ENCODE results near the gene GFER.
A peak's percentile ranks its signal among the peaks of the same experiment; 100 is the strongest.
"Not testable (repeated sequence)": the region's sequence is repeated elsewhere in the genome, so short reads cannot be mapped to it uniquely, and the experiment has no call there.

The GFER gene

GRCh38 chr16:1983544-1984346 lies at the start of gene GFER:
Gene GFER (plus strand): TSS chr16:1984193. CDS start chr16:1984219, 26 bp downstream.
- DNase-seq (ENCODE audit: low read depth, low spot score), result peak; percentile 97

- DNase-seq (ENCODE audit: low read depth, low spot score), result no peak
These were observed 47.0 kb upstream of the GFER start for GRCh38 chr16:1936945-1937479.

DNA sequence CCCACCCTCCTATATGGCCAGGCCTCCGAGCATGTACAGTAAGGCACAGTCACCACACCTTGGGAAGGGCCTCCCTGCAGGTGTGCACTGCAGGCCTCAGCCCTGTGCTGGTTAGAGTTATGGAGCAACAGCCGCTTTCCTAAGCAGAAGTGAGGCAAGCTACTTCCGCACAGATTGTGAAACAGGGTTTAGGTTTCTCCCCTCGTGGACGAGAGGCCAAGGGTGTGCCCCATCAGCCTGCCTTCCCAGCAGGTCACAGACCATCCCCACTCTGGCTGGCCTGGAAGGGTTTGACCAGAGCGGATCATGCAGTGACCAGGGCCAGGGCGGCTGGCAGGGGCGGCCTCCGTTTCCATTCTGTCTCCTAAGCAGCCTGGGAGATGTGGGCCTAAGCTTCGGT lies 45.7 kb upstream of the GFER start:
- DNase-seq (ENCODE audit: low read depth, low spot score), result no peak

DNA sequence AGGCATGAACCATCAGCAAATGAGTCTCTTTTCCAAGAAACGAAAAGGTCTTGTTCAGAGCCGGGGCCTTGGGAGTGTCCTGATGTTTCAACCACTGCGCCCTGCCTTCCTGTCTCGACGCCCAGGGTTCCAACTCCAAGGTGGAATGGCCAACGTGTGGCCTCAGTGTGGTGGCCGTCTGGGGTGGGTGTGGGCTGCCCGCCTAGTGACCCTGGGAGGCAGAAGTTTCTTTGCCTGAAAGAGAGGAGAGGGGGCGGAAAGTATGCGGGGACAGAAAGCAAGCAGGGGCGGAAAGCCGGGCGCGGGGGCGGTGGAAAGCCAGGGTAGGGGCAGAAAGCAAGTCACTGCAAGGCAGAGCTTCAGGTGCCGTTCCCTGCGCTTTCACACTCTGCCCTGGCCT lies 45.1 kb upstream of the GFER start:
- DNase-seq (ENCODE audit: low read depth, low spot score), result no peak

DNA sequence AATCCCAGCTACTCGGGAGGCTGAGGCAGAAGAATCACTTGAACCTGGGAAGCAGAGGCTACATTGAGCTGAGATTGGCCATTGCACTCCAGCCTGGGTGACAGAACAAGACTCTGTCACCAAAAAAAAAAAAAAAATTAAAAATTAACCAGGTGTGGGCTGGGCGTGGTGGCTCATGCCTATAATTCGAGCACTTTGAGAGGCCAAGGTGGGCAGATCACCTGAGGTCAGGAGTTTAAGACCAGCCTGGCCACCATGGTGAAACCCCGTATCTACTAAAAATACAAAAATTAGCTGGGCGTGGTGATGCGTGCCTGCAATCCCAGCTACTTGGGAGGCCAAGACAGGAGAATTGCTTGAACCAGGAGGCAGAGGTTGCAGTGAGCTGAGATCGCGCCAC lies 44.2 kb upstream of the GFER start:
- DNase-seq (ENCODE audit: low read depth, low spot score), result not testable (repeated sequence)

DNA sequence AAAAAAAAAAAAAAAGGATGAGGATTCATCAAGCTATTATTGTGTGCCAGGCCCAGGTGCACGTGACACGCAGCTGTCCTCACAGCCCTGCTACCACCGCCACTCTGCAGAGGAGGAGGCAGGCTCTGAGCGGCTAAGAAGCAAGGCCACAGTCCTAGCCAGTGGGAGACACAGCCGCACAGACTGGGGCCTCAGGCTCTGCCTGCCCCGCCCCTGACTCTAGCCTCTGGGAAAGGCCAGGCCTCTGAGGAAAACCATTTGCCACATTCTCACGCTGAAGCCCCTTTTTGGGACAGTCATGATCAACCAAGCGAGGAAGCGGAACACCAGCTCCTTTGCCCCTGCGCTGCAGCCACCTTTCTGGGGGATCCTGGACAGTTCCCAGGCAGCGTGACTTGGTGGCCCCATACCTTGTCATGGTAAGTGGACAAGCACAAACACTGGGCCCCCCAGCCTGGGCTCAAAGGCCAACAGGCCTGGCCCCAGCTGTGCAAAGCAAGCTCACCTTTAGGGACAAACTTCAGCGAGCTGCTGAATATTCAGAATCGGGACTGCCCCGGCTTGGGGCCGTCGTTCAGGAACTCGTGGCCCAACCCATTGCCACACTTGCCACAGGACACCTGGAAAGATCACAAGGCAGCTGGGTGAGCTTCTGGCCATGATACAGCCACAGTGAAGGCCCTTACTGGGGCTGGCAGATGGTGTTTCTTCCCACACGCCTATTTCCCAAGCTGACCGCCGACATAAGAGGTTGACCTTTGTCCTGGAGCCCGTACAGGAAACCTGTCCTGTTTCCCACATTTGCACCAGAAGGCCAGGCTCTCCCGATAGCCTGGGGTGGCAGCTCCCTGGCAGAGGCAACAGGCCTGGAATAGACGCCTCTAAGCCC lies 43.5 kb upstream of the GFER start:
- no peak for DNase-seq (ENCODE audit: low read depth, low spot score)

DNA sequence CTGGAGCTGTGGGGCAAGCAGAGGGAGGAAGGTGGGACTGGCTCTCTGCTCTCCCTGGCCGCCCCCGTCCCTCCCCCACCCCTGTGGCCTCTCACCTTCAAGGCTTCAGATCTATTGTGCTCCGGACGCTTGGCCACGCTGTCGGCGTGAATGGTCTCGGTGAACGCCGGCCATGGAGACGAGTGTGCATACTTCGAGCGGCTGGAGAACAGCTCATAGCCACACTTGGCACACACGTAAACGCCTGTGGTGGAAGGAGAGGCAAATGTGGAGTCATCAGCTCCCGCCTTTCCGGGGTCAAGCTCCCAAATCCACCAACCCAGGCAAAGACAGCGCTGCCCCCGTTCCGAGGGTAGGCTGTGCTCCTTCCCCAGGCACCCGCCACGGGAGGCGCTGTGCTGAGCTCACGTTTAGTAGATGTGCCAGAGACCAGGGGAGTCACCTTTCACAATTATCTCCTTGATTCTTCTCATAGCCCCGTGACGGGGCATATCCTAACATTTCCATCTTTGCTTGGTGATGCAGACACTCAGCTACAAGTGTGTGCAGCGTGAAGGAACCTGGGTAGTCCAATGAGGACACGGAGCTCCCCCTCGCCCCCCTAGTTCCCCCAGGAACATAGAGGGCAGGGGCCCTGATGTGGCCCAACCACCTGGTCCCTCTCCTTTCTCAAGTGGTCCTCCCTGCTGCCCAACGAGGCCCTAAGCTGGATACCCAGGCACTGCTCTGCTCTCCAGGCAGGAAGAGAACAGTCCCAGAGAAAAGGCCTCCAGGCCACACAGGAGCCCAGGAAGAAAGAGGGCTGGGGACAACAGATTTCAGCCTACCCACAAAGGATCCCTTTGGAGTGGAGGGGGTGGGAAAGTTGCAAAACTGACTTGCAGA lies 42.6 kb upstream of the GFER start:
- peak; percentile 87 for DNase-seq (ENCODE audit: low read depth, low spot score)

DNA sequence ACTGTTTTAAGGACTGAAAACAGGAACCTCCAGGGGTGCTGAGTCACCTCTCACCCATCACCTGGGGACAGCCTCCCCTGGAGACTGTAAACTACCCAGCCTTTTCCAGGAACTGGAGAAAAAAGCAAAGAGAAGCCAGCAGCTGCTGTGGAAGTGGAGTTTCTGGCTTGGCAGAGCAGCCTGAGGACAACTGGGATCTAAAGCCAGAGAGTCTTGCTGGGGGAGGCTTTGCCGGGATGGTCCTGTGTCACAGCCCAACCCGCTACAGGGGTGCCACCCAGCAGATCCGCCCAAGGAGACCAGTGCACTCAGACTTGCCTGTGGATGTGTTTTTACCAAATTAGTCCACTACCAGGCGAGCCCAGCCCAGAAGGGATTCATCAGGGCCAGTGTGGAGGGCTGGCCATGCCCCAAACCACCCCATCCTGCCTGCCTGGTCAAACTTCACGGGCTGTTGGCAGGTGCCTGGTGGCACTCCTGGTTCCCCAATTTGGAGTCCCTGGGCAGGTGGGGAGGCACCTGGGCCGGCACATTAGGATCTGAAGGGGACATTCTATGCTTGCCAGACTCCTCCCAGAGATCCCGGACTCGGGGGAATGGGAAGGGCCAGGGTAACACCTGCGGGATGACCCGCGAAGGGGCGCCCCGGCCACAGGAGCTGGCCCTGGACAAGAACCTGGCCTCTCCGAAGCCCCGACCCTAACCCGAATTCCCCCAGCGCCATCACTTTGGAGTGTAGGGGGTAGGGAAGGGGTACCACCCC lies 41.8 kb upstream of the GFER start:
- peak; percentile 38 for DNase-seq (ENCODE audit: low read depth, low spot score)

GRCh38 chr16:1942810-1943726 lies 40.9 kb upstream of the GFER start, which contains the start of gene MSRB1:
Gene MSRB1 (minus strand): TSS chr16:1943199. CDS start chr16:1943156, 43 bp downstream.
- DNase-seq (ENCODE audit: low read depth, low spot score), result peak; percentile 100

DNA sequence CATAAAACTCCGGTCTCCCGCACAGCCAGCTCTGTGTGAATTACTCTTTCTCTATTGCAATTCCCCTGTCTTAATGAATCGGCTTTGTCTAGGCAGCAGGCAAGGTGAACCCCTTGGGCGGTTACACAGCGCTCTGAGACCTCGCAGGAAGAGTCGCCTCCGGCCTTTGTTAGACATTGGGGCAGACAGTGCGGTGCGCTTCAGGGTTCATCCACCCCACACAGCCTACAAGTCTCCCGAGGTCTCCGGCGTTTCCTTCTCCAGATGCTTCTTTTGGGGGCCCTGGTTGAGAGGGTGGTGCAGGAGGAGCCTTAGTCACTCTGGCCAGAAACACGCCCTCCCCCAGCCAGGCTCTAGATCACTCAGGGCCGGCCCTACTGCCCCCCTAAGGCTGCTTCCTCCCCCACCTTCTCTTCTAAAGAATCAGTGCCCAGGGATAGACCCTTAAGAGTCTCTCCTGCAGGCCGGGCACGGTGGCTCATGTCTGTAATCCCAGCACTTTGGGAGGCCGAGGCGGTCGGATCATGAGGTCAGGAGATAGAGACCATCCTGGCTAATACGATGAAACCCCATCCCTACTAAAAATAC lies 39.3 kb upstream of the GFER start:
- DNase-seq (ENCODE audit: low read depth, low spot score), result no peak

GRCh38 chr16:1945559-1946391 lies 38.2 kb upstream of the GFER start:
- DNase-seq (ENCODE audit: low read depth, low spot score), result no peak

DNA sequence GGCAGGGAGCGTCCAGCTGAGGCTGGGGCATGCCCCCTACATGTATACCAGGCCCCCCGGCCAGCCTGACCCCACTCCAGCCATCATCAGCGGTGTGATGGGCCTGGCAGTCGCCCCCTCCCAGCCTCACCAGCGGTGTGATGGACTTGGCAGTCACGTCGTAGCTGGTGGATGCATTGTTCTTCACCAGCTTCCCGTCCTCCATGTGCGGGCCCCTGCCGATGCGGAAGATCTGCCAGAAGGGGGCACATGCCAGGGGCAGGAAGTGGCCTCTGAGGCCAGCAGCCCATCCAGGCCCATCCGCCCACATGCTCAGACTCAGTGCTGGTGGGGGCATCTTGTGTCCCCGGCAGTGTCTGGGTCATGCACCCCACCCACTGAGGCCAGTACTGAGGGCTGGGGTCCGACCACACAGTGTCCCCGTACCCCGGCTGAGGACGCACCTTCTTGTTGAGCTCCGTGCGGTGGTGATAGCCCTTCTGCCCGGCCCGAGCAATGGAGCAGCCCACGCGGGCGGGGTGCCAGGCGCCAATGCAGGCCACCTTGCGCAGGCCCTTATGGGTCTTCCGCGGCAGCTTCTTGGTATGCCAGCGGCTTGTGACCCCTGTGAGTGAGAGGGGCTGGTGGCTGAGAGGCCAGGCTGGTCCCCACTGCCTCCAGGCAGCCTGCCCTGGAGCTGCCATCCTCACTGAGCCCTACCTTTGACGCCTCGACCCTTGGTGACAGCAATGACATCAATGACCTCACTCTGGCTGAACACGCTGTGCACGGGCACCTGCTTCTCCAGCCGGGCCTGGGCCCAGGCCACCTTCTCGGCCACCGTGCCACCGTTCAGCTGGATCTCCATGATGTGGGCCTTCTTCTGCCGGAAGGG lies 37.3 kb upstream of the GFER start:
- DNase-seq (ENCODE audit: low read depth, low spot score), result no peak

- DNase-seq (ENCODE audit: low read depth, low spot score), result no peak
These were observed 36.7 kb upstream of the GFER start for GRCh38 chr16:1947369-1947670.

- no peak for DNase-seq (ENCODE audit: low read depth, low spot score)
These were observed 34.5 kb upstream of the GFER start for GRCh38 chr16:1949507-1949906.

DNA sequence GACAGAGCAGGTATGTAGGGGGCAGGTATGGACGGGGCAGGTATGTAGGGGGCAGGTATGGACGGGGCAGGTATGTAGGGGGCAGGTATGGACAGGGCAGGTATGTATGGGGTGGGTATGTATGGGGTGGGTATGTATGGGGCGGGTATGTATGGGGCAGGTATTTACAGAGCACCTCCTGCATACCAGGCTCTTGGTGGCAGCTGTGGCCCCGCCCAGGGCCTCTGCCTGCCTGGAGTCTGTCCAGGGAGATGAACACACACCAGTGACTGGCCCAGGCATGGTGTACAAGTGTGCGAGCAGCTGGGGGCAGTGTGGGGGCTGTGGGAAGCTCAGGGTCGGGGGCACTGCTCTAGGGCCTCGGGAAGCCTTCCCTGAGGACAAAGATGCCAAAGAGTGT lies 33.9 kb upstream of the GFER start:
- no peak for DNase-seq (ENCODE audit: low read depth, low spot score)

- DNase-seq (ENCODE audit: low read depth, low spot score), result no peak
These were observed 33.4 kb upstream of the GFER start for GRCh38 chr16:1950559-1950958.

- DNase-seq (ENCODE audit: low read depth, low spot score), result no peak
These were observed 30.3 kb upstream of the GFER start for GRCh38 chr16:1953734-1954133.
